CD4-positive, alpha-beta T cell treated with Interleukin-12 subunit alpha and Interleukin-12 subunit beta, for 1 hour (primary cell): ENCODE measurements around the gene USP6NL.

Experiments
- DNase-seq: peaks from one replicate; pipeline ENCODE4 v3.0.0-alpha.2; 2020

Gene USP6NL

DNA sequence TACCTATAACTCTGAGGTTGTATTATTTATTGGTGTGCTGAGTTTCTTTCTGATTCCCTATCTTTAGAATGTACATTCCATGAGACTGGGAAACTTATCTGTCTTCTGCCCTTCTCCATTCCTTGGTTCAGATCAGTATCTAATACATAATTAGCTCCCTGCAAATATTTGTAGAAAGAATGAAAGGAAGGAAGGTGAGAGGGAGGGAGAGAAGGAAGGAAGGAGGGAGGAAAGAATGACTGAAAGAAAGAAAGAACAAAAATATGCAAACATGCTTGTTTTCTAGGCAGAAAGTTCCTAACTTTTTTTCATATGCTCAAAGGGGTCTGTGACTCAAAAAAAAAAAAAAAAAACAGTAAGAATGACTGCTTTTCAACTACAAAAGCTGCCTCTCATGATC is 3.9 kb upstream of the USP6NL start:
- DNase-seq, result no peak

- DNase-seq, result no peak
These were observed 861 bp upstream of the USP6NL start for GRCh38 chr10:11612021-11613001.

DNA sequence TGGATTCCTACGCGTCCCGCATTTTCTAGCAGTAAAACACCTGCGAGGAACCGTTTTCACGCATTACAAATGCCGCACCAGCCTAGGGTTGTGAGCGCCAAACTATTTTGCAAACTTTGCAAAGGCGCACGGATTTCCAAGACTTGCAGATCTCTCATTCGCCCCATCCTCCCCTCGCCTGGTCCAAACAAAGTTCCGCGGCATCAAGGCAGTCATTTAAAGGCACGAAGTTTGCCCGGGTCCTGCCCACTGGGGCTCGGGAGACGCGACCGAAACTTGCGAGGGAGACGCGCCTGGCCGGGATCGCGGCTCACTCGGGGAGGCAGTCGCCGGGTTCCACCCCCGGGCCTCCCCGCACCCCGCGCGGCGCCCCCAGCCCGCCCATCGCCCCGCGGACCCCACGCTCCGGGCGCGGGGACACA is 613 bp downstream of the USP6NL start:
- no peak for DNase-seq

GRCh38 chr10:11610166-11610825 is 1.2 kb downstream of the USP6NL start:
- DNase-seq, result no peak

GRCh38 chr10:11609492-11610093 is 1.9 kb downstream of the USP6NL start:
- DNase-seq, result no peak

GRCh38 chr10:11609052-11609451 is 2.4 kb downstream of the USP6NL start:
- no peak for DNase-seq

GRCh38 chr10:11608159-11609013 is 3.1 kb downstream of the USP6NL start:
- no peak for DNase-seq

GRCh38 chr10:11605807-11606408 is 5.5 kb downstream of the USP6NL start:
- no peak for DNase-seq

GRCh38 chr10:11604865-11605650 is 6.4 kb downstream of the USP6NL start:
- DNase-seq, result no peak

DNA sequence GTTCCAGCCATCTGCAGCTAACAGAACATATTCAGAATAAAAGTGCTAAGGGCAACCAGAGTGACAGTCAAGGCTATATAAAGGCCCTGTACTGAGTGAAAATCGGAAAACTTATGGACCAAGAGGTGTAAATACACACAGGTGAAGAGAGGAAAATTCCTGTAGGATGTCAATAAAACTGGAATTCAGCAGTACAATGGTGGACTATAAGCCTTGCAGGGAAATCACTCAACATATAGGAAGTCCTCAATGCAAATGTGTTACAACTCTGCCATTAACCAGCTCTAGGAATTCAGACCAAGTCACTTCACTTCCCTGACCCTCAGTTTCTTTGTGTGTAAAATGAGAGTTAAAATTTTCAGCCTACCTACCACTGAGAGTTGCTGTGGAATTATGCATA is 7.7 kb downstream of the USP6NL start:
- DNase-seq, result no peak

DNA sequence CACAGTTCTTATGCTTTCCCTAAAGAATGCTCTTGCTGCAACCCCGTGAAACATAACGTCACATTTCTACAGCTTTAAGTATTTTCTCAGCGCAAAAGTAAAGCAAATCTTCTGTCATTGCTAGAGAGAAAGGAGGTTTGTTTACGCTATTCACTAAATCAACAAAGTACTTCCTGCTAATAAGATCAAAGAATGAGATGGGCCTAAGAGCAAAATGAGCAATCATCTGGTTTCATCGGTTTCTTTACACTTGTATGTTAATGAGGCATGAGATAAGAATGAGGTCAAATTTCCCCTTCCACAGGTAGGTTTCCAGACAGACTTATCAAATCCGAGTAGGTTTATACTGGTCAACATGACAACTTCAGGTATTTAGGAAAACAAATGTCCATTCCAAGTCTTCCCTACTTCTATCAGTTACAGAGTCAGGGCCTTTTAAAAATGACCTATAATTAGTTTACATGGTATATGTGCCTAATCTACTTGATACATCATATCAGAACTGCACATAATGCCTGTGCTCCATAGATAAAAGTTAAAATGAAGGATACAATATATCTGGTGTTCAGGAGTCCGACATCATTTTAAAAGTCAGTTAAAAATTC is 8.4 kb downstream of the USP6NL start:
- no peak for DNase-seq

DNA sequence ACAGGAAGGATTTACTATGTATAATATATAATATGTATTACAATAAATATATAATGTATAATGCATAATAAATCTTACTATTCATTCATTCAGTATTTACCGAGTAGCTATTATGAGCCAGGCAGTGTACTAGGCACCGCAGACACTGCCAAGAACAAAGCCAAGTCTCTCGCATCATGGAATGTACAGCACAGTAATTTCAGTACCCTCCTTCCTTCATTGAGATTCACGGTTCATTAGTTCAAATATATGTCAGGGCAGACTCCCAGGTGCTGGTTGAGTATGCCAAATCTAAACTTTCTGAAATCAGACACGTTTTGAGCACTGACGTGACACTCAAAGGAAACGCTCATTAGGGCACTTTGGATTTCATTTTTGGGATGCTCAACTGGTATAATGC is 9.1 kb downstream of the USP6NL start:
- no peak for DNase-seq

- DNase-seq, result no peak
These were observed 9.8 kb downstream of the USP6NL start for GRCh38 chr10:11601670-11602069.

DNA sequence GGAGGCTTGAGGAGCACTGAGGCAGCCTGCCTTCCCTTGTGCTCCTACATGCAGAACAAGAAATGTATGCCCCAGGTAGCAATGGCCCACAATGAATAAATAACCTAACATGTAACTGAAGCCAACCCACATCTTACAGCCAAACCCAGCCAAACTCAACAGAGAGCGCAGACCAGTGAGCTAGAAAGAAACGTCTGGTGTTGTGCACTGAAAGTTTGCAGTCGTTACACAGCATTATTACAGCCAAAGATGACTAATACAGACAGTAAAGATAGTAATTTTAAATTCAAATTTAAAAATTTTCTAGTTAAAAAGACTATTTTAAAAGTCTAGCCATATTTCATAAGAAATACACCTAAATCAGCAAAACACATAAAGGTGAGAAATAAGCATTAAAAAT is 11.2 kb downstream of the USP6NL start:
- DNase-seq, result no peak

DNA sequence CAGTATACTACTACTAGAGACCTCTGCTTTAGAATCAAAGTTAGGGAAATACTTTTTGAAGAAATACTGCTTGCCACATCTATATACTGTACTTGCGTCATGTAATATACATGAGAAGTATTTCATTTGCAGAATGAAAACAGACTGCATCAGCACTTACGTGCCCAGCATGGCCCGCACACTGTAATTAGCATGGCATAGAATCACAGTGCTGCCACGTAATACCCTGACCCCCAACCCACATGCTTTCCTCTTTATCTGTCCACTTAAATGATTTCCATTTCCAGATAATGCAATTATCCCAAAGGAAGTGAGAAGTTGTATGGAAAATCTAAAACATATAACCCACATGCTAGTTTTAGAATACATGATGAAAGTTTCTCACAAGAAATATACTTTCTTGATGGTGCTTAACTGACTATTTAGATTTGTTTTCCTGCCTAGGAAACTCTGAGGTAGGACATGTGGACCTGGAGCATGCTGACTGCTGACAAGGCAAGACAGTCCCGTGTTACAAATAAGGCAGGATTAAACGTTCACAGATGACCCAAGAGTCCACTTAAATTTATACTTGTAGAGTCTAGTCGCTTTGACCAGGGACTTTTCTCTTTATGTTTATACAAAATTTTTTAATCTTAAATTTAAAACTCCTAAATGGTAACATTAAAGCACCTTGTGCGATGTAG is 12.6 kb downstream of the USP6NL start:
- DNase-seq, result no peak

DNA sequence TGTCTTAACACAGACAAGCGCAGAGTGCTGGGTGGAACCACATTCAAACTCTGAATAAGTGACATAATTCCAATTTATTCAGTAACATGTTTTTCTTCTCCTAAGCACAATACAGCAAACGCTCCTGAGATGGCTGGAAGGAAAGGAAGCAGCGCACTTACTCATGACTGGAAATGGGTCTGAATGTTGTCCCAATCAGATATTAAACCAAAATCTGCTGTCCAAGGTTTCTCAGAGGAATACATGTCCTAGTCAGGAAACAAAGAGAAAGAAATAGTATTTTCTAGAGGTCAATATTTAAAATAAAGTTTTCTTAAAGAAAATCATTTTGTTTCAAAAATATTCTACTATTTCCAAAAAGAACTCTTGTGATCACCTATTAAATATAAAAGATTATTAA is 14.0 kb downstream of the USP6NL start:
- DNase-seq, result no peak

DNA sequence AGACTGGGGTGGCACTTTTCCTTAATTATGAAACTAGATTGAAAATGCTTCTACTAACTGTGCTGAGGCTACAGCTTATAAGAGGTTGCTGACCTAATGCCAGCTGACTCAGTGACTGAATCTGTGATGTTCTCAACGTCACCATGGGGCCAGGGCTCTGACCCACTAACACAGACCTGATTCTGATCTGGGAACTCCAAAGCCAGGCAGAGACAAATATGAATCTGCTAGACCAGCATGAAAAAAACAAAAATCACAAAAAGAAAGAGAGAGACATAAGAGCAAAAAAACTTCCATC is 16.1 kb downstream of the USP6NL start:
- no peak for DNase-seq

- DNase-seq, result no peak
These were observed 16.7 kb downstream of the USP6NL start for GRCh38 chr10:11594589-11595394.

GRCh38 chr10:11593612-11594011 is 17.8 kb downstream of the USP6NL start:
- no peak for DNase-seq

DNA sequence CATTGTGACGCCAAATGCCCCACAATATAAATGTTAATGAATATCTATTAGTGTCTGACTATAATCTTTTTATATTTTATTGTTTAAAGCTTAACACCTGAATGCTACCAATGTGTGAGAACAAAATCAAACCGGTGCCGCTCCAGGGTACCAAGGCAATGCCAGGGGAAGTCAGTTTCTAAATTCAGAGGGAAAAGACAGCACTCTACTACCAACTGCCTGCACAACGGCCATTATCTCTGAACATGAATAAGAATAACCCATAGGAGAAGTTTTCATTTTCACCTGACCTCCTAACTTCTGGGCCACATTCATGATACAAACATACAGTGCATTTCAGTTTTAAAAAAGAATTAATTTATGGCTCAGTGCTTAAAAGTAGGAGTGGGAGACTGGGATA is 21.7 kb downstream of the USP6NL start:
- DNase-seq, result no peak
